Measurements from ENCODE around the gene RXRA. TPM values are rescaled to one million over a fixed set of nuclear protein-coding genes. Genes with fewer than 3 reads are reported as not detected.

RXRA gene
- total RNA-seq, 2 donors from 2014 or later = 45.4 to 58.1 TPM

DNA sequence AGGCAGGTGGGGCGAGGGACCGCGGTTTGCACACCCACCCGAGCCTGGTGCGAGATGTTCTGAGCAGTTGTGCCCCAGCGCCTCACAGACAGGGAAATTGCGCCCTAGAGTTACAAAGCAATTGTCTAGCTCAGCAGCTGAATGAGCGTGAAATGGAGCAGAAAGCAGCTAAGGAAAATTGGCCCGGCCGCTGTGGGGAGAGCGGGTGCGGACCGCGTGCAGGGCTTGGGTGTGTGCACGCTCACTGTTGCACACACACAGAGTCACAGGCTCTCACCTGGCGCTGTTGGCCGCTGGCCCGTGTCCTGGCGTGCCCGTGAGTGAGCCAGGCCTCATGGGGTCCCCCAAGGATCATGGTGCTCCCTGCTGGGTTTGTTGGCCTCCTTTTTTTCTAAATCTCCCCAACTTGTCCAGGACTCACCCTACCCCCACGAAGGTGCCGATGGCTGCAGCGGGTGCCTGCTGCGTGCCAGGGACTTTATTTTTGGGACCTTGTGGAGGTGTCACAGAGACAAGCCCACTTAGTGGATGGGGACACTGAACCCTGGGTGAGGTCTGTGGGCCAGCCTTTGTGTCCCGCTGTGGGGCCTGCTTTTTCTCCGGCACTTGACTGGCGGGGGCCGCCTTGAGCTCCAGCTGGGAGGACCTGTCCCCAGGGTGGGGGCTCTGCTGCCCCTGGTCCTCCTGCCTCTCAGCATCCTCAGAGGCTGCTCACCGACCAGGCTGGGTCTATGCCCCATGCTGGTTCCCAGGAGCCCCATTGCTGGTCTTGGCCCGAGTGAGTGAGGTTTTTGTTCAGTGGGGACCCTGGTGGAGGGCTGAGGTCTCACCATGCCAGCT lies 5.2 kb downstream of the RXRA start:
- ATAC-seq (ENCODE audit: insufficient number of reproducible peaks, low FRiP score, low read depth) (no peak), DNase-seq (ENCODE audit: low spot score) (no peak)
- H3K9me3 ChIP-seq = no peaks in the 10 kb centered on the region
- TF ChIP-seq, protein P1, sequence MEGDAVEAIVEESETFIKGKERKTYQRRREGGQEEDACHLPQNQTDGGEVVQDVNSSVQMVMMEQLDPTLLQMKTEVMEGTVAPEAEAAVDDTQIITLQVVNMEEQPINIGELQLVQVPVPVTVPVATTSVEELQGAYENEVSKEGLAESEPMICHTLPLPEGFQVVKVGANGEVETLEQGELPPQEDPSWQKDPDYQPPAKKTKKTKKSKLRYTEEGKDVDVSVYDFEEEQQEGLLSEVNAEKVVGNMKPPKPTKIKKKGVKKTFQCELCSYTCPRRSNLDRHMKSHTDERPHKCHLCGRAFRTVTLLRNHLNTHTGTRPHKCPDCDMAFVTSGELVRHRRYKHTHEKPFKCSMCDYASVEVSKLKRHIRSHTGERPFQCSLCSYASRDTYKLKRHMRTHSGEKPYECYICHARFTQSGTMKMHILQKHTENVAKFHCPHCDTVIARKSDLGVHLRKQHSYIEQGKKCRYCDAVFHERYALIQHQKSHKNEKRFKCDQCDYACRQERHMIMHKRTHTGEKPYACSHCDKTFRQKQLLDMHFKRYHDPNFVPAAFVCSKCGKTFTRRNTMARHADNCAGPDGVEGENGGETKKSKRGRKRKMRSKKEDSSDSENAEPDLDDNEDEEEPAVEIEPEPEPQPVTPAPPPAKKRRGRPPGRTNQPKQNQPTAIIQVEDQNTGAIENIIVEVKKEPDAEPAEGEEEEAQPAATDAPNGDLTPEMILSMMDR (IDR thresholded peaks at IDR 0.05) = no peak
- no peak overlapping the region for H3K27ac ChIP-seq
- peaks cover 58 to 86% of the 10 kb centered on the region in 2 donors for H3K4me1 ChIP-seq (ENCODE audit: control insufficient read depth in 1 of 2, low read depth in 2 of 2)
- H3K4me3 ChIP-seq = no peak overlapping the region
- no peaks in the 10 kb centered on the region for H3K27me3 ChIP-seq (replicated peaks; ENCODE audit: insufficient read depth)
- H3K36me3 ChIP-seq = no peaks in the 10 kb centered on the region

DNA sequence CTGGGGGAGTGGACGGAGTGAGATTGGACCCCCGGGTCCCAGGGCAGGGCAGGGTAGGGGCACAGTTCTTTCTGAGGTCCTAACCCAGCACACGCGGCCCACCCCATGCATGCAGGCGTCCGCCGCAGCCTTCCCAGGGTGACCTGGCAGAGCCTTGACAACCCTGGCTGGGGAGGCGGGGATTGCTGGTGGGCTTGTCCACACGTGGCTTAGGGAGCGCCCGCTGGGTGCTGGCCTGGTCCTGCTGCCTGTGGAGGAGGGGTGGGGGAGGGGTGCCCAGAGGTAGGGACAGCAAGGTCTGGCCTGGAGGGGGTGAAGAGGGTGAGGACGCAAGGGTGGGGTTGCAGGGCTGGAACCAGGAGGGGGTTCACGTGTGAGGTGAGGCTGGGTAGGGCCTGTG lies 6.0 kb downstream of the RXRA start:
- ATAC-seq (ENCODE audit: insufficient number of reproducible peaks, low FRiP score, low read depth) (no peak), DNase-seq (ENCODE audit: low spot score) (no peak)
- Histone ChIP-seq H3K4me3 (no peak overlapping the region), H3K27me3 (replicated peaks; ENCODE audit: insufficient read depth) (no peaks in the 10 kb centered on the region), H3K36me3 (no peaks in the 10 kb centered on the region), H3K9me3 (no peaks in the 10 kb centered on the region), H3K27ac (no peak overlapping the region), H3K4me1 (ENCODE audit: control insufficient read depth in 1 of 2, low read depth in 2 of 2) (peaks cover 62 to 93% of the 10 kb centered on the region in 2 donors)
- TF ChIP-seq, protein P1 (IDR thresholded peaks at IDR 0.05) = no peak

DNA sequence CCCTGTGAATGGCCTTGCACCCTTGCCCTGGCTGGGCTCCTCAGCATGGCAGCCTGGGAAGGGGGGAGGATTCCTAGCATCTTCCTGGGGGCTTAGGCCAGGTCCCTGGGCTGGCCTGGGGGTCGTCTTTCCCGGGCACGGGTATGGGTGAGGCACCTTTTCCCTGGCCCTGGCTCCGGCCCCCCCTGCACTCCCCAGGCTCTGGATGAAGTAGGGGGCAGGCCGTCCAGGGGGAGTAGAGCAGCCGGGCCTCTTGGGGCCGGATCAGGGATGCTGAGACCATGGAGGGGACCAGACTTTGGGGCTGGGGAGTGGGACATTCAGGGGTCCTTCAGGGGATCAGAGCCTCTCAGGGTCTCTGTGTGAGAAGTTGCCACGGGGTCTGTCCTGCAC lies 6.6 kb downstream of the RXRA start:
- Histone ChIP-seq H3K27me3 (replicated peaks; ENCODE audit: insufficient read depth) (no peaks in the 10 kb centered on the region), H3K4me1 (ENCODE audit: control insufficient read depth in 1 of 2, low read depth in 2 of 2) (peaks cover 57 to 94% of the 10 kb centered on the region in 2 donors), H3K4me3 (no peak overlapping the region), H3K9me3 (no peaks in the 10 kb centered on the region), H3K27ac (no peak overlapping the region), H3K36me3 (no peaks in the 10 kb centered on the region)
- TF ChIP-seq, protein P1 (IDR thresholded peaks at IDR 0.05) = no peak
- ATAC-seq (ENCODE audit: insufficient number of reproducible peaks, low FRiP score, low read depth) (no peak), DNase-seq (ENCODE audit: low spot score) (no peak)

DNA sequence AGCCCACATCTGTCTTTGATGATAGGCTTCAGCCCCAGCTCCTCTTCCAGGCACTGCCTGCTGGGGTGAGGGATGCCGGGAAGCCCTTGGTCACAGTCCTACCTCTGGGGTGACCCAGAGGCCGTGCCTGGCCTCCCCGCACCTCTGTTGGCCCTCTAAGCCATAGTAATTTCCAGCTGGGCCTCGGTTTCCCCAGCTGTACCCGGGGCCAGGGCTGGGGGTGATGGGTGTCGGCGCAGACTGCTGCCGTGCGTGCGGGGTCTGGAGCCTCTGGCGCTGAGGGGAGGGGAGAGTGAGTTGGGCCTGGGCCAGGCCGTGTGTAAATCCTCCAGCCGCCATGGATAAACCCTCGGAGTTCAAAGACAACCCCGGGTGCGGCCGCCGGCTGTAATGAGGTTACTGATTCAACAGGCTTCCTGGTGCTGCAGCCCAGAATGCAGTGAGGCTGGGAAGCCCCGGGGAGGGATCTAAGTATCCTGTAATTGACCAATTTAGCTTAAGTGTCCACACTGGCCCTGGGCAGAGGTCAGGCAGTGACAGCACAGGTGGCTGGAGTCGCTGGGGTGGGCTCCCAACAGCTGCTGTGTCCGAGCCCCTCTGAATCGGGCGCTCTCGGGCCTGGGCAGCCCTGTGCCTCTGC lies 7.1 kb downstream of the RXRA start:
- no peak overlapping the region for H3K27ac ChIP-seq
- no peak overlapping the region for H3K4me3 ChIP-seq

More for the DNA sequence above, 7.1 kb downstream of the RXRA start:
- H3K27me3 ChIP-seq (replicated peaks; ENCODE audit: insufficient read depth) = no peaks in the 10 kb centered on the region
- no peaks in the 10 kb centered on the region for H3K9me3 ChIP-seq
- H3K4me1 ChIP-seq (ENCODE audit: control insufficient read depth in 1 of 2, low read depth in 2 of 2) = peaks cover 58 to 94% of the 10 kb centered on the region in 2 donors
- DNase-seq (ENCODE audit: low spot score) (no peak), ATAC-seq (ENCODE audit: insufficient number of reproducible peaks, low FRiP score, low read depth) (no peak)
- H3K36me3 ChIP-seq = no peaks in the 10 kb centered on the region
- TF ChIP-seq, protein P1 (IDR thresholded peaks at IDR 0.05) = no peak

Measured in thoracic aorta (tissue), 2 donors.